ENCODE results near the gene SRSF4. TPM values are rescaled to one million over a fixed set of nuclear protein-coding genes. Genes with fewer than 3 reads are reported as not detected.
"Not testable (repeated sequence)": the region's sequence is repeated elsewhere in the genome, so short reads cannot be mapped to it uniquely, and the experiment has no call there.

Gene SRSF4
- total RNA-seq, 1 donor from 2014 or later: 109 TPM

- DNase-seq (ENCODE audit: low read depth, low spot score): no peak
- Mint-ChIP-seq H3K9me3 (no peaks in the 10 kb centered on the region), H3K4me3 (no peak overlapping the region), H3K27ac (ENCODE audit: unreplicated experiment) (peak overlapping the region; percentile 5), H3K4me1 (no peaks in the 10 kb centered on the region), H3K36me3 (ENCODE audit: low read depth) (peaks cover 9% of the 10 kb centered on the region), H3K27me3 (ENCODE audit: low read depth) (peaks cover 2% of the 10 kb centered on the region)
- no peak for TF ChIP-seq CTCF (conservative IDR thresholded peaks at IDR 0.05)
Observed at GRCh38 chr1:29113413-29114117, 68.1 kb downstream of the SRSF4 start.

GRCh38 chr1:29112705-29113412, 68.8 kb downstream of the SRSF4 start:
- no peaks in the 10 kb centered on the region for H3K4me1 Mint-ChIP-seq

GRCh38 chr1:29108041-29108440, 73.7 kb downstream of the SRSF4 start:
- H3K27me3 Mint-ChIP-seq (ENCODE audit: low read depth); H3K4me3 Mint-ChIP-seq; H3K9me3 Mint-ChIP-seq; H3K27ac Mint-ChIP-seq (ENCODE audit: unreplicated experiment); H3K4me1 Mint-ChIP-seq; DNase-seq (ENCODE audit: low read depth, low spot score); H3K36me3 Mint-ChIP-seq (ENCODE audit: low read depth): not testable (repeated sequence)

More at GRCh38 chr1:29112705-29113412, 68.8 kb downstream of the SRSF4 start:
- peaks cover 9% of the 10 kb centered on the region for H3K36me3 Mint-ChIP-seq (ENCODE audit: low read depth)
- no peak for TF ChIP-seq CTCF (conservative IDR thresholded peaks at IDR 0.05)
- H3K27me3 Mint-ChIP-seq (ENCODE audit: low read depth): no peaks in the 10 kb centered on the region
- H3K9me3 Mint-ChIP-seq: no peaks in the 10 kb centered on the region
- no peak overlapping the region for H3K27ac Mint-ChIP-seq (ENCODE audit: unreplicated experiment)
- H3K4me3 Mint-ChIP-seq: no peak overlapping the region
- no peak for DNase-seq (ENCODE audit: low read depth, low spot score)

- no peaks in the 10 kb centered on the region for H3K4me1 Mint-ChIP-seq
- H3K4me3 Mint-ChIP-seq: no peak overlapping the region
- DNase-seq (ENCODE audit: low read depth, low spot score): no peak
- no peak for TF ChIP-seq CTCF (conservative IDR thresholded peaks at IDR 0.05)
- H3K27me3 Mint-ChIP-seq (ENCODE audit: low read depth): no peaks in the 10 kb centered on the region
- H3K9me3 Mint-ChIP-seq: no peaks in the 10 kb centered on the region
- H3K27ac Mint-ChIP-seq (ENCODE audit: unreplicated experiment): no peak overlapping the region
- H3K36me3 Mint-ChIP-seq (ENCODE audit: low read depth): peaks cover 8% of the 10 kb centered on the region
Observed at GRCh38 chr1:29105822-29106221, 75.9 kb downstream of the SRSF4 start.

GRCh38 chr1:29100487-29100886, 81.2 kb downstream of the SRSF4 start:
- H3K4me3 Mint-ChIP-seq: no peak overlapping the region
- no peak for TF ChIP-seq CTCF (conservative IDR thresholded peaks at IDR 0.05)
- H3K36me3 Mint-ChIP-seq (ENCODE audit: low read depth): peaks cover 13% of the 10 kb centered on the region
- no peak overlapping the region for H3K27ac Mint-ChIP-seq (ENCODE audit: unreplicated experiment)
- no peaks in the 10 kb centered on the region for H3K9me3 Mint-ChIP-seq
- no peak for DNase-seq (ENCODE audit: low read depth, low spot score)
- no peaks in the 10 kb centered on the region for H3K27me3 Mint-ChIP-seq (ENCODE audit: low read depth)
- peaks cover 9% of the 10 kb centered on the region for H3K4me1 Mint-ChIP-seq

GRCh38 chr1:29099286-29099685, 82.4 kb downstream of the SRSF4 start:
- no peak for DNase-seq (ENCODE audit: low read depth, low spot score)
- TF ChIP-seq CTCF (conservative IDR thresholded peaks at IDR 0.05): no peak
- no peaks in the 10 kb centered on the region for H3K27me3 Mint-ChIP-seq (ENCODE audit: low read depth)
- no peak overlapping the region for H3K4me3 Mint-ChIP-seq
- H3K4me1 Mint-ChIP-seq: peaks cover 9% of the 10 kb centered on the region
- peaks cover 13% of the 10 kb centered on the region for H3K36me3 Mint-ChIP-seq (ENCODE audit: low read depth)
- H3K27ac Mint-ChIP-seq (ENCODE audit: unreplicated experiment): no peak overlapping the region
- H3K9me3 Mint-ChIP-seq: no peaks in the 10 kb centered on the region

Measured in neural crest cell (in vitro differentiated cells).